ENCODE measurements around the gene STXBP1.

Gene STXBP1

GRCh38 chr9:127606043-127606442 is 6.0 kb upstream of the STXBP1 start:
- peaks cover 14% of the 10 kb centered on the region for H3K4me1 ChIP-seq (ENCODE audit: insufficient read depth, low read length, severe bottlenecking)
- H3K4me3 ChIP-seq (ENCODE audit: low read depth, low read length, poor library complexity, severe bottlenecking): no peak overlapping the region
- H3K27me3 ChIP-seq (ENCODE audit: insufficient read depth, low read length): no peaks in the 10 kb centered on the region
- no peaks in the 10 kb centered on the region for H3K9me3 ChIP-seq (ENCODE audit: low read length)
- no peaks in the 10 kb centered on the region for H3K36me3 ChIP-seq (ENCODE audit: insufficient read depth, low read length)
- H3K27ac ChIP-seq (ENCODE audit: low read depth, low read length, poor library complexity, severe bottlenecking): no peak overlapping the region
- no peaks in the 10 kb centered on the region for H3F3A ChIP-seq (ENCODE audit: insufficient read depth, low read length)
- no peaks in the 10 kb centered on the region for H4K20me1 ChIP-seq (ENCODE audit: insufficient read depth, low read length)
- H3K4me2 ChIP-seq (ENCODE audit: low read length): no peak overlapping the region
- no peaks in the 10 kb centered on the region for H3K9me2 ChIP-seq (ENCODE audit: low read depth, low read length)
- H3K9ac ChIP-seq (ENCODE audit: low read length): no peak overlapping the region
- H2AFZ ChIP-seq (ENCODE audit: low read length): no peak overlapping the region
- H3K79me2 ChIP-seq (ENCODE audit: insufficient read depth, low read length): no peaks in the 10 kb centered on the region
- TF ChIP-seq EZH2 (IDR thresholded peaks at IDR 0.05; ENCODE audit: borderline replicate concordance, low read length) (no peak), CTCF (IDR thresholded peaks at IDR 0.05; ENCODE audit: low read length) (no peak)

GRCh38 chr9:127608104-127608966 is 3.7 kb upstream of the STXBP1 start:
- no peak overlapping the region for H3K27ac ChIP-seq (ENCODE audit: low read depth, low read length, poor library complexity, severe bottlenecking)
- peak overlapping the region; percentile 76 for H3K4me2 ChIP-seq (ENCODE audit: low read length)
- no peaks in the 10 kb centered on the region for H3F3A ChIP-seq (ENCODE audit: insufficient read depth, low read length)
- peak overlapping the region; percentile 43; the same call in 1 of the 2 replicates for H3K9ac ChIP-seq (ENCODE audit: low read length)
- TF ChIP-seq EZH2 (IDR thresholded peaks at IDR 0.05; ENCODE audit: borderline replicate concordance, low read length) (no peak), CTCF (IDR thresholded peaks at IDR 0.05; ENCODE audit: low read length) (no peak)
- no peaks in the 10 kb centered on the region for H3K79me2 ChIP-seq (ENCODE audit: insufficient read depth, low read length)
- peaks cover 25% of the 10 kb centered on the region for H3K4me1 ChIP-seq (ENCODE audit: insufficient read depth, low read length, severe bottlenecking)
- H3K9me2 ChIP-seq (ENCODE audit: low read depth, low read length): no peaks in the 10 kb centered on the region
- no peaks in the 10 kb centered on the region for H4K20me1 ChIP-seq (ENCODE audit: insufficient read depth, low read length)
- peak overlapping the region; percentile 55 for H3K4me3 ChIP-seq (ENCODE audit: low read depth, low read length, poor library complexity, severe bottlenecking)
- H2AFZ ChIP-seq (ENCODE audit: low read length): peak overlapping the region; percentile 90
- H3K36me3 ChIP-seq (ENCODE audit: insufficient read depth, low read length): no peaks in the 10 kb centered on the region
- H3K9me3 ChIP-seq (ENCODE audit: low read length): no peaks in the 10 kb centered on the region
- H3K27me3 ChIP-seq (ENCODE audit: insufficient read depth, low read length): no peaks in the 10 kb centered on the region

GRCh38 chr9:127611603-127611898 is 526 bp upstream of the STXBP1 start:
- no peaks in the 10 kb centered on the region for H3K79me2 ChIP-seq (ENCODE audit: insufficient read depth, low read length)
- no peaks in the 10 kb centered on the region for H3K27me3 ChIP-seq (ENCODE audit: insufficient read depth, low read length)
- H3K27ac ChIP-seq (ENCODE audit: low read depth, low read length, poor library complexity, severe bottlenecking): no peak overlapping the region
- H3K4me2 ChIP-seq (ENCODE audit: low read length): peak overlapping the region; percentile 92
- no peaks in the 10 kb centered on the region for H3K9me2 ChIP-seq (ENCODE audit: low read depth, low read length)
- H4K20me1 ChIP-seq (ENCODE audit: insufficient read depth, low read length): no peaks in the 10 kb centered on the region
- peaks cover 27% of the 10 kb centered on the region for H3K4me1 ChIP-seq (ENCODE audit: insufficient read depth, low read length, severe bottlenecking)
- peak overlapping the region; percentile 63 for H3K9ac ChIP-seq (ENCODE audit: low read length)
- no peaks in the 10 kb centered on the region for H3K9me3 ChIP-seq (ENCODE audit: low read length)
- H3F3A ChIP-seq (ENCODE audit: insufficient read depth, low read length): no peaks in the 10 kb centered on the region
- H2AFZ ChIP-seq (ENCODE audit: low read length): peak overlapping the region; percentile 87
- H3K4me3 ChIP-seq (ENCODE audit: low read depth, low read length, poor library complexity, severe bottlenecking): peak overlapping the region; percentile 73
- no peaks in the 10 kb centered on the region for H3K36me3 ChIP-seq (ENCODE audit: insufficient read depth, low read length)
- TF ChIP-seq CTCF (IDR thresholded peaks at IDR 0.05; ENCODE audit: low read length): no peak
- no peak for TF ChIP-seq EZH2 (IDR thresholded peaks at IDR 0.05; ENCODE audit: borderline replicate concordance, low read length)

Measured in OCI-LY1 (cell line).